HCT116 (cell line): Measurements from ENCODE around the gene GRAMD2A. TPM values are rescaled to one million over a fixed set of nuclear protein-coding genes. Genes with fewer than 3 reads are reported as not detected.

Experiments used
- ATAC-seq: fragments of 200-7000 bp; cut with Tn5 transposase; 2 replicates; pipeline ENCODE4 v1.9.1; 2020; ENCODE audit warnings: mild to moderate bottlenecking, moderate library complexity
- BruUV-seq: library from RNA; stranded (reverse); fragments of 400-500 nt; replicated peaks from 2 replicates; lab custom pipeline; 2021; lab: Mats Ljungman, UMichigan
- CTCF ChIA-PET: fragments of 300-600 bp; sonication (Branson Sonifier 250); formaldehyde crosslinking; loops from one replicate; lab custom pipeline; 2021; ENCODE audit warnings: antibody characterized with exemption; lab: Charles Lee
- POLR2A ChIA-PET: fragments of 300-600, 350-600 bp; sonication (Branson Sonifier 250); formaldehyde crosslinking; loops from one replicate; lab custom pipeline; 2021; ENCODE audit warnings: antibody characterized with exemption; lab: Charles Lee
- RAD21 ChIA-PET, 2 experiments: fragments of 300-600 bp; sonication (Branson Sonifier 250); formaldehyde crosslinking; loops; one replicate each; lab custom pipeline; 2023; ENCODE audit warnings: low total read pairs in 2 of 2; ENCODE audit not compliant: uncharacterized antibody in 2 of 2, unreplicated experiment in 2 of 2, low non-redundant PET in 1 of 2; lab: Charles Lee
- DNase-seq: peaks from one replicate; pipeline ENCODE4 v3.0.0-alpha.2; 2010; ENCODE audit warnings: low read depth, low spot score
- H2AFZ ChIP-seq: fragments of 200-600 bp; shearing (Covaris generic), sonication (generic); 2 replicates; pipeline ENCODE4 v1.6.1; 2017; ENCODE audit warnings: low read depth, mixed run types, mixed read lengths, antibody characterized with exemption, low read length; ENCODE audit not compliant: poor library complexity, severe bottlenecking
- H3K27ac ChIP-seq: 2 replicates; pipeline ENCODE4 v1.5.1; 2012; ENCODE audit warnings: low read depth, low read length
- H3K27me3 ChIP-seq: fragments of 200-600 bp; sonication (generic); 2 replicates; pipeline ENCODE4 v1.6.1; 2016; ENCODE audit warnings: mixed run types, low read length, mixed read lengths; ENCODE audit not compliant: insufficient read depth
- H3K36me3 ChIP-seq, 2 experiments: fragments of 200-500 bp in 1 of 2; fragments of 200-600 bp in 1 of 2; sonication (Bioruptor generic) in 1 of 2; sonication (generic) in 1 of 2; 2 replicates each; pipeline versions ENCODE4 v1.5.1 to v1.6.1; 2014 to 2016; ENCODE audit warnings: low read length in 2 of 2, inconsistent platforms in 1 of 2, mixed read lengths in 1 of 2, mixed run types in 1 of 2; ENCODE audit not compliant: insufficient read depth in 2 of 2, control insufficient read depth in 1 of 2
- H3K4me1 ChIP-seq, 2 experiments: fragments of 200-600 bp in 1 of 2; sonication (generic) in 1 of 2; 2 replicates each; pipeline versions ENCODE4 v1.5.1 to v1.6.1; 2012 to 2017; ENCODE audit warnings: low read length in 2 of 2, inconsistent platforms in 1 of 2, mild to moderate bottlenecking in 1 of 2, mixed read lengths in 1 of 2, mixed run types in 1 of 2, moderate library complexity in 1 of 2; ENCODE audit not compliant: insufficient read depth in 2 of 2, control insufficient read depth in 1 of 2
- H3K4me2 ChIP-seq: fragments of 200-600 bp; sonication (generic); 2 replicates; pipeline ENCODE4 v1.6.1; 2017; ENCODE audit warnings: mixed run types, low read length, mixed read lengths
- H3K4me3 ChIP-seq, 2 experiments: fragments of 200-600 bp in 1 of 2; sonication (generic) in 1 of 2; replicated peaks in 1 of 2; 2 replicates each; pipeline ENCODE4 v1.5.1; 2011 to 2016; ENCODE audit warnings: low read length in 2 of 2, control low read depth in 1 of 2, low read depth in 1 of 2, mild to moderate bottlenecking in 1 of 2, mixed read lengths in 1 of 2, mixed run types in 1 of 2
- H3K79me2 ChIP-seq: fragments of 200-600 bp; sonication (generic); 2 replicates; pipeline ENCODE4 v1.6.1; 2017; ENCODE audit warnings: mild to moderate bottlenecking, mixed run types, low read length, moderate library complexity, mixed read lengths; ENCODE audit not compliant: insufficient read depth
- H3K9ac ChIP-seq: fragments of 200-600 bp; sonication (generic); 2 replicates; pipeline ENCODE4 v1.6.1; 2016; ENCODE audit warnings: low read length, mixed read lengths
- H3K9me2 ChIP-seq: fragments of 200-600 bp; sonication (generic), shearing (Covaris generic); 2 replicates; pipeline ENCODE4 v1.6.1; 2017; ENCODE audit warnings: mixed run types, mild to moderate bottlenecking, moderate library complexity; ENCODE audit not compliant: insufficient read depth
- H3K9me3 ChIP-seq, 2 experiments: fragments of 200-500 bp in 1 of 2; fragments of 200-600 bp in 1 of 2; sonication (Bioruptor generic) in 1 of 2; sonication (generic) in 1 of 2; 2 replicates each; pipeline ENCODE4 v1.6.1; 2014 to 2017; ENCODE audit warnings: low read length in 2 of 2, mixed read lengths in 2 of 2, inconsistent platforms in 1 of 2, low read depth in 1 of 2, mild to moderate bottlenecking in 1 of 2, mixed run types in 1 of 2, moderate library complexity in 1 of 2; ENCODE audit not compliant: control insufficient read depth in 1 of 2, insufficient read depth in 1 of 2
- H4K20me1 ChIP-seq: fragments of 200-600 bp; sonication (generic), shearing (Covaris generic); 2 replicates; pipeline ENCODE4 v1.6.1; 2017; ENCODE audit warnings: mixed run types, mild to moderate bottlenecking, moderate library complexity; ENCODE audit not compliant: insufficient read depth
- ZFX ChIP-seq: fragments of 450-650 bp; IDR thresholded peaks from 2 replicates; pipeline ENCODE4 v1.6.1; 2017
- intact Hi-C: fragments of 100-400 bp; cut with micrococcal nuclease; formaldehyde crosslinking; loops from 2 replicates; pipeline ENCODE4 v1.10.0; 2022
- total RNA-seq: library from RNA; stranded (reverse); gene quantifications from one replicate; pipeline ENCODE4 v1.2.1, GENCODE V29; 2021; ENCODE audit not compliant: unreplicated experiment
- TF ChIP-seq, protein P1 (sequence below): IDR thresholded peaks from 2 replicates; pipeline ENCODE4 v1.6.1; 2011; ENCODE audit warnings: mild to moderate bottlenecking, low read length, moderate library complexity; ENCODE audit not compliant: insufficient replicate concordance; ENCODE audit errors: extremely low read depth

The GRAMD2A gene
- total RNA-seq, 1 experiment from 2014 or later: 8.0 TPM

DNA sequence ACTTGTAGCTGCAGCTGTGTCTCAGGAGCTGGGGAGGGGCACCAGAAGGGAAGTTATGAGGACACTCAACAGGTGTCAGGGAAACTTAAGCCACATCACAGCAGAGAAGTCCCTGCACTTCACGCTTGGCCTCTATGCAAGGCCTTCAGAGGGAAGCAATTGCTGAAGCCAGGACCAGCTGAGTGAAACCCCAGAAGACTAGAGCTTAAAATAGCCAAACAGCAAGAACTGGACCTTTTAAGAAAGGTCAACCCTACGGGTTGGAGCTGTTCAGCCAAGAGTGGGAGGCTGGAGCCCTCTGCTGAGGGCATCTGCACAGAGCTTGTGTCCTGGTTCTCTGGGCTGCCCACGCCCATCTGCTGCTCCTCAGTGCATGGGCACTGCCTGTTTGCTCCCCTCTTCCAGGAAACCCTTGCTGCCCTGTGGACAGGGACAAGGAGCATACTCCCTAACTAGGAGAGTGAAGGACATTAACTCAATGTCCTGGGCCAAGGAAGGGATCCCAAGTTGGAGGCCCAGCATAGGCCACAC, 3.9 kb upstream of the GRAMD2A start:
- BruUV-seq: no TSS peak

More for the DNA sequence above, 3.9 kb upstream of the GRAMD2A start:
- CTCF ChIA-PET: interaction anchor here (1.2 kb wide), 1 partner anchor 25 kb away, joined by 4 read pairs; no protein-coding TSS in a partner anchor
- H3K4me2 ChIP-seq: no peak overlapping the region
- intact Hi-C loops: no loop called here
- H3K4me1 ChIP-seq: peaks cover 4 to 26% of the 10 kb centered on the region in 2 experiments; a peak in 3 of 4 replicates
- RAD21 ChIA-PET: no interaction called here
- no peaks in the 10 kb centered on the region for H3K27me3 ChIP-seq
- peaks cover 42% of the 10 kb centered on the region for H3K79me2 ChIP-seq
- TF ChIP-seq, protein P1, sequence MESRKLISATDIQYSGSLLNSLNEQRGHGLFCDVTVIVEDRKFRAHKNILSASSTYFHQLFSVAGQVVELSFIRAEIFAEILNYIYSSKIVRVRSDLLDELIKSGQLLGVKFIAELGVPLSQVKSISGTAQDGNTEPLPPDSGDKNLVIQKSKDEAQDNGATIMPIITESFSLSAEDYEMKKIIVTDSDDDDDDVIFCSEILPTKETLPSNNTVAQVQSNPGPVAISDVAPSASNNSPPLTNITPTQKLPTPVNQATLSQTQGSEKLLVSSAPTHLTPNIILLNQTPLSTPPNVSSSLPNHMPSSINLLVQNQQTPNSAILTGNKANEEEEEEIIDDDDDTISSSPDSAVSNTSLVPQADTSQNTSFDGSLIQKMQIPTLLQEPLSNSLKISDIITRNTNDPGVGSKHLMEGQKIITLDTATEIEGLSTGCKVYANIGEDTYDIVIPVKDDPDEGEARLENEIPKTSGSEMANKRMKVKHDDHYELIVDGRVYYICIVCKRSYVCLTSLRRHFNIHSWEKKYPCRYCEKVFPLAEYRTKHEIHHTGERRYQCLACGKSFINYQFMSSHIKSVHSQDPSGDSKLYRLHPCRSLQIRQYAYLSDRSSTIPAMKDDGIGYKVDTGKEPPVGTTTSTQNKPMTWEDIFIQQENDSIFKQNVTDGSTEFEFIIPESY: no peak
- peak; percentile 4; the same call in 1 of the 2 replicates for TF ChIP-seq ZFX
- peaks cover 24% of the 10 kb centered on the region; the same call in 1 of the 2 replicates for H4K20me1 ChIP-seq
- peak overlapping the region; percentile 0; the same call in 1 of the 2 replicates for H3K27ac ChIP-seq
- no peaks in the 10 kb centered on the region for H3K9me2 ChIP-seq
- H3K9ac ChIP-seq: no peak overlapping the region
- no peak overlapping the region for H2AFZ ChIP-seq
- H3K9me3 ChIP-seq: no peaks in the 10 kb centered on the region
- H3K4me3 ChIP-seq: no peak overlapping the region
- POLR2A ChIA-PET: interaction anchor here (1.3 kb wide), 1 partner anchor 25 kb away, joined by 3 read pairs; no protein-coding TSS in a partner anchor
- no peak for ATAC-seq
- H3K36me3 ChIP-seq: peaks cover 59 to 71% of the 10 kb centered on the region in 2 experiments
- DNase-seq: no peak
